ENCODE measurements around the gene FAM200C. TPM values are rescaled to one million over a fixed set of nuclear protein-coding genes. Genes with fewer than 3 reads are reported as not detected.

Gene FAM200C
- total and polyA plus RNA-seq, 10 of the 15 experiments (the other 5 are each of a cell fraction or from before 2014, with no cell fraction given): 1.0 to 5.4 (median 2.2) TPM

- WGBS (ENCODE audit: insufficient coverage, insufficient replicate concordance, low lambda C conversion rate, missing lambda C conversion rate): 86% methylated on average over 3 of the region's 3 CpGs
- TF ChIP-seq RELB (IDR thresholded peaks at IDR 0.05; ENCODE audit: low read depth): no peak
- TF ChIP-seq ZNF384 (IDR thresholded peaks at IDR 0.05; ENCODE audit: borderline replicate concordance, low read depth, low read length): no peak
- TF ChIP-seq STAT1 (conservative IDR thresholded peaks at IDR 0.05): no peak
- no peak for TF ChIP-seq IKZF2 (IDR thresholded peaks at IDR 0.05)
- no peak for TF ChIP-seq POU2F2 (IDR thresholded peaks at IDR 0.05; ENCODE audit: borderline replicate concordance, low read depth, low read length)
- no peak for TF ChIP-seq MAX (IDR thresholded peaks at IDR 0.05; ENCODE audit: low read depth, low read length)
- TF ChIP-seq GATAD2B (conservative IDR thresholded peaks at IDR 0.05; ENCODE audit: low read depth): no peak
- no peak for TF ChIP-seq IRF3 (IDR thresholded peaks at IDR 0.05)
- TF ChIP-seq EED (IDR thresholded peaks at IDR 0.05; ENCODE audit: low read depth): no peak
- no peak for TF ChIP-seq BACH1 (IDR thresholded peaks at IDR 0.05; ENCODE audit: borderline replicate concordance)
- no peak for TF ChIP-seq ZZZ3 (IDR thresholded peaks at IDR 0.05; ENCODE audit: control insufficient read depth, insufficient read length, low read depth)
- TF ChIP-seq HCFC1 (IDR thresholded peaks at IDR 0.05; ENCODE audit: low read length): no peak
- RAD21 ChIA-PET (ENCODE audit: unreplicated experiment): interaction anchor here (0.9 kb wide), 1 partner anchor 21 kb away, joined by 3 read pairs; no protein-coding TSS in a partner anchor
- SMC1A ChIA-PET (ENCODE audit: uncharacterized antibody, unreplicated experiment): interaction anchor here (0.8 kb wide), 1 partner anchor 128 kb away, joined by 3 read pairs; no protein-coding TSS in a partner anchor
- no TSS peak for BruUV-seq (replicated peaks)
- FAIRE-seq (no peak), DNase-seq (ENCODE audit: low read depth, low spot score) (no peak), ATAC-seq (no peak)
- POLR2A ChIA-PET: no interaction called here
- CTCF ChIA-PET: interaction anchor here (0.7 to 1.1 kb wide), 3 partner anchors 11 to 346 kb away, joined by 3 read pairs; no protein-coding TSS in a partner anchor
- no peaks in the 10 kb centered on the region for H3K79me2 ChIP-seq (ENCODE audit: control insufficient read depth, insufficient read depth, low read length)
- in situ Hi-C loops (cut with MboI) (no loop called here), intact Hi-C loops (cut with micrococcal nuclease; ENCODE audit: unreplicated experiment) (no loop called here)
- no peaks in the 10 kb centered on the region for H3K36me3 ChIP-seq (ENCODE audit: control insufficient read depth in 2 of 2, insufficient read depth in 2 of 2, low read length in 1 of 2)
- no peaks in the 10 kb centered on the region for H3K4me1 ChIP-seq (ENCODE audit: control insufficient read depth, insufficient read depth, low read length)
- no peaks in the 10 kb centered on the region for H3K9me3 ChIP-seq (replicated peaks; ENCODE audit: control insufficient read depth, insufficient read depth, low read length)
- no peaks in the 10 kb centered on the region for H4K20me1 ChIP-seq (ENCODE audit: control insufficient read depth, insufficient read depth)
- H3K9ac ChIP-seq (ENCODE audit: control insufficient read depth, insufficient read depth, low read length): no peak overlapping the region
- H3K27me3 ChIP-seq (replicated peaks in 1 of 2; ENCODE audit: control insufficient read depth in 2 of 2, insufficient read depth in 2 of 2, low read length in 1 of 2): peaks cover 5 to 10% of the 10 kb centered on the region in 2 experiments; a peak in 3 of 4 replicates
- no peak overlapping the region for H2AFZ ChIP-seq (ENCODE audit: control insufficient read depth, low read depth, low read length)
- no peak overlapping the region for H3K27ac ChIP-seq (ENCODE audit: control insufficient read depth, insufficient read depth)
- no peak overlapping the region for H3K4me2 ChIP-seq (ENCODE audit: control insufficient read depth, insufficient read depth)
- H3K4me3 ChIP-seq: no peak overlapping the region
Observed at GRCh38 chr5:160367885-160368284, 32.0 kb downstream of the FAM200C start.
